SK-N-SH (cell line): Measurements from ENCODE around the gene EVI5. TPM values are rescaled to one million over a fixed set of nuclear protein-coding genes. Genes with fewer than 3 reads are reported as not detected.
"Not testable (repeated sequence)": the region's sequence is repeated elsewhere in the genome, so short reads cannot be mapped to it uniquely, and the experiment has no call there.

Experiments used
- CTCF ChIA-PET: fragments of 300-600, 350-600 bp; formaldehyde crosslinking; extraction: SDS; loops from one replicate; lab custom pipeline; 2021; lab: Yijun Ruan, JAX
- POLR2A ChIA-PET: fragments of 350-600 bp; sonication (Branson Sonifier 250); formaldehyde crosslinking; extraction: SDS; loops from one replicate; lab custom pipeline; 2020; ENCODE audit warnings: antibody characterized with exemption, inconsistent platforms; lab: Yijun Ruan, JAX
- DNase-seq: peaks from one replicate; pipeline ENCODE4 v3.0.0; 2012
- H2AFZ ChIP-seq: fragments of 200-600 bp; sonication (generic); 2 replicates; pipeline ENCODE4 v1.8.1; 2016; ENCODE audit warnings: antibody characterized with exemption, mild to moderate bottlenecking, low read depth
- H3F3A ChIP-seq: fragments of 200-600 bp; sonication (generic); replicated peaks from 2 replicates; pipeline ENCODE3; 2016; ENCODE audit warnings: antibody characterized with exemption, mild to moderate bottlenecking; ENCODE audit not compliant: insufficient read depth
- H3K27ac ChIP-seq, 2 experiments: fragments of 200-500 bp in 1 of 2; fragments of 200-600 bp in 1 of 2; sonication (Bioruptor generic) in 1 of 2; sonication (generic), shearing (Covaris generic) in 1 of 2; 2 replicates each; pipeline versions ENCODE4 v1.5.1 to v1.6.1; 2014 to 2016; ENCODE audit warnings: low read depth in 2 of 2, inconsistent platforms in 1 of 2, low read length in 1 of 2, mild to moderate bottlenecking in 1 of 2, mixed read lengths in 1 of 2
- H3K27me3 ChIP-seq: fragments of 200-600 bp; sonication (generic), shearing (Covaris generic); 2 replicates; pipeline ENCODE4 v1.6.1; 2016; ENCODE audit warnings: mixed run types; ENCODE audit not compliant: insufficient read depth
- H3K36me3 ChIP-seq, 2 experiments: fragments of 200-500 bp in 1 of 2; fragments of 200-600 bp in 1 of 2; sonication (Bioruptor generic) in 1 of 2; sonication (generic) in 1 of 2; replicated peaks in 1 of 2; 2 replicates each; pipeline versions ENCODE3 to v1.5.1; 2014 to 2016; ENCODE audit warnings: low read length in 1 of 2, mild to moderate bottlenecking in 1 of 2; ENCODE audit not compliant: insufficient read depth in 2 of 2, control insufficient read depth in 1 of 2
- H3K4me1 ChIP-seq, 2 experiments: fragments of 200-500 bp in 1 of 2; fragments of 200-600 bp in 1 of 2; sonication (Bioruptor generic) in 1 of 2; sonication (generic), shearing (Covaris generic) in 1 of 2; 2 replicates each; pipeline versions ENCODE4 v1.5.1 to v1.6.1; 2014 to 2016; ENCODE audit warnings: low read depth in 1 of 2, low read length in 1 of 2, mixed run types in 1 of 2; ENCODE audit not compliant: insufficient read depth in 2 of 2, control insufficient read depth in 1 of 2
- H3K4me2 ChIP-seq: fragments of 200-600 bp; sonication (generic), shearing (Covaris generic); 2 replicates; pipeline ENCODE4 v1.6.1; 2017; ENCODE audit warnings: mixed run types
- H3K4me3 ChIP-seq, 2 experiments: fragments of 200-500 bp in 1 of 2; fragments of 200-600 bp in 1 of 2; sonication (Bioruptor generic) in 1 of 2; sonication (generic), shearing (Covaris generic) in 1 of 2; 2 replicates each; pipeline versions ENCODE4 v1.5.1 to v1.8.1; 2014 to 2016; ENCODE audit warnings: low read depth in 2 of 2, inconsistent platforms in 1 of 2, low read length in 1 of 2, mild to moderate bottlenecking in 1 of 2, mixed read lengths in 1 of 2, moderate library complexity in 1 of 2
- H3K79me2 ChIP-seq: fragments of 200-600 bp; sonication (generic); 2 replicates; pipeline ENCODE4 v1.8.1; 2017; ENCODE audit warnings: mild to moderate bottlenecking; ENCODE audit not compliant: insufficient read depth
- H3K9ac ChIP-seq: fragments of 200-600 bp; sonication (generic); 2 replicates; pipeline ENCODE4 v1.6.1; 2017; ENCODE audit warnings: mixed run types
- H3K9me2 ChIP-seq: fragments of 200-600 bp; sonication (generic); 2 replicates; pipeline ENCODE4 v1.6.1; 2017; ENCODE audit warnings: mixed run types
- H3K9me3 ChIP-seq: fragments of 200-600 bp; sonication (generic); 2 replicates; pipeline ENCODE4 v1.6.1; 2017; ENCODE audit warnings: mixed run types, mild to moderate bottlenecking, moderate library complexity
- H4K20me1 ChIP-seq: fragments of 200-600 bp; sonication (generic); 2 replicates; pipeline ENCODE4 v1.6.1; 2017; ENCODE audit warnings: mild to moderate bottlenecking, mixed run types; ENCODE audit not compliant: insufficient read depth
- ELF1 ChIP-seq: IDR thresholded peaks from 2 replicates; pipeline ENCODE4 v1.4.0; 2012
- FOXJ3 ChIP-seq: sonication (generic); formaldehyde crosslinking; IDR thresholded peaks from 2 replicates; pipeline ENCODE4 v1.5.1; 2020; ENCODE audit warnings: mild to moderate bottlenecking, missing genetic modification reagents
- JUND ChIP-seq: IDR thresholded peaks from 2 replicates; pipeline ENCODE4 v1.4.0; 2012
- MXI1 ChIP-seq: IDR thresholded peaks from 2 replicates; pipeline ENCODE4 v1.6.1; 2012; ENCODE audit warnings: mild to moderate bottlenecking, low read depth, low read length, improper control_type of control experiment
- NFIC ChIP-seq: IDR thresholded peaks from 2 replicates; pipeline ENCODE4 v1.4.0; 2012; ENCODE audit warnings: borderline replicate concordance
- PBX3 ChIP-seq: IDR thresholded peaks from 2 replicates; pipeline ENCODE4; 2012
- RAD21 ChIP-seq: IDR thresholded peaks from 2 replicates; pipeline ENCODE4 v1.6.1; 2012; ENCODE audit warnings: mild to moderate bottlenecking, low read length
- RCOR1 ChIP-seq: fragments of 150-350 bp; IDR thresholded peaks from 2 replicates; pipeline ENCODE4 v1.6.1; 2017; ENCODE audit warnings: antibody characterized with exemption, low read length
- RFX5 ChIP-seq: IDR thresholded peaks from 2 replicates; pipeline ENCODE4 v1.6.1; 2012; ENCODE audit warnings: mild to moderate bottlenecking, improper control_type of control experiment, low read length
- RXRA ChIP-seq: IDR thresholded peaks from 2 replicates; pipeline ENCODE4 v1.4.0; 2012; ENCODE audit warnings: low read depth, mild to moderate bottlenecking, borderline replicate concordance
- TAF1 ChIP-seq: IDR thresholded peaks from 2 replicates; pipeline ENCODE4 v1.6.1; 2012; ENCODE audit warnings: low read depth, mild to moderate bottlenecking, low read length, moderate library complexity, borderline replicate concordance
- TCF12 ChIP-seq: IDR thresholded peaks from 2 replicates; pipeline ENCODE4 v1.4.0; 2012
- USF1 ChIP-seq: IDR thresholded peaks from 2 replicates; pipeline ENCODE4 v1.4.0; 2012; ENCODE audit warnings: low read depth, borderline replicate concordance
- YY1 ChIP-seq: IDR thresholded peaks from 2 replicates; pipeline ENCODE4 v1.4.0; 2012; ENCODE audit warnings: low read depth, mild to moderate bottlenecking
- WGBS: methylation state at CpG from one replicate; pipeline ENCODE4 v1.1.6; 2017; ENCODE audit warnings: low lambda C conversion rate; 5-methylcytosine and 5-hydroxymethylcytosine counted together
- polyA plus RNA-seq, 3 experiments: library from polyadenylated mRNA; depleted of rRNA; stranded (reverse); fragments of >200 nt; gene quantifications; 2 replicates each; pipeline ENCODE4 v1.2.3, GENCODE V29; 2012

EVI5 gene
- polyA plus RNA-seq, 1 of the 3 experiments (the other 2 are of a cell fraction): 5.7 TPM

- TF ChIP-seq RXRA: no peak
- TF ChIP-seq YY1: no peak
- TF ChIP-seq TAF1: no peak
Measured at GRCh38 chr1:92748138-92748537, 36.8 kb downstream of the EVI5 start (continued).

- TF ChIP-seq TCF12 (no peak), RCOR1 (no peak), JUND (no peak), RXRA (no peak), ELF1 (no peak), TAF1 (no peak), MXI1 (no peak), FOXJ3 (CRISPR knock-in tag) (no peak), USF1 (no peak), PBX3 (no peak), RFX5 (no peak), RAD21 (no peak), NFIC (no peak)
- H2AFZ ChIP-seq: no peak overlapping the region
- no peaks in the 10 kb centered on the region for H3K9me3 ChIP-seq
- no peak for DNase-seq
- no peak overlapping the region for H3K27ac ChIP-seq
- peaks cover 8% of the 10 kb centered on the region for H3F3A ChIP-seq
- 100% methylated on average over 1 of the region's 1 CpG for WGBS
- H3K4me3 ChIP-seq: no peak overlapping the region
- H3K27me3 ChIP-seq: no peaks in the 10 kb centered on the region
- peaks cover 9% of the 10 kb centered on the region; the same call in 1 of the 2 replicates for H4K20me1 ChIP-seq
- H3K79me2 ChIP-seq: peaks cover 51% of the 10 kb centered on the region
- ChIA-PET POLR2A (no interaction called here), CTCF (interaction anchor here (0.9 to 2.0 kb wide), 4 partner anchors 14 to 104 kb away, joined by 3 to 6 read pairs (median 4); partner anchors contain the start of gene RPL5)
- no peak overlapping the region for H3K4me2 ChIP-seq
- H3K36me3 ChIP-seq: no peaks in the 10 kb centered on the region
- no peaks in the 10 kb centered on the region for H3K9me2 ChIP-seq
- no peak overlapping the region for H3K9ac ChIP-seq
- H3K4me1 ChIP-seq: no peaks in the 10 kb centered on the region; a peak in 1 of 4 replicates
Measured at GRCh38 chr1:92747735-92748134, 37.2 kb downstream of the EVI5 start.

- H3K9ac ChIP-seq, H3K9me3 ChIP-seq, H3K9me2 ChIP-seq, H3F3A ChIP-seq, H3K4me3 ChIP-seq, H3K4me1 ChIP-seq, H3K36me3 ChIP-seq, H3K27ac ChIP-seq, H4K20me1 ChIP-seq, H3K4me2 ChIP-seq, H2AFZ ChIP-seq, H3K27me3 ChIP-seq, DNase-seq, POLR2A ChIA-PET: not testable (repeated sequence)
- CTCF ChIA-PET: interaction anchor here (0.5 to 1.3 kb wide), 2 partner anchors 16 to 17 kb away, joined by 3 to 4 read pairs; no protein-coding TSS in a partner anchor
- H3K79me2 ChIP-seq: peaks cover 48% of the 10 kb centered on the region
- 91% methylated on average over 4 of the region's 4 CpGs for WGBS
Measured at GRCh38 chr1:92746255-92746654, 38.7 kb downstream of the EVI5 start.
